ENCODE measurements around the gene HDAC8.
"Not testable (repeated sequence)": the region's sequence is repeated elsewhere in the genome, so short reads cannot be mapped to it uniquely, and the experiment has no call there.

The HDAC8 gene

DNA sequence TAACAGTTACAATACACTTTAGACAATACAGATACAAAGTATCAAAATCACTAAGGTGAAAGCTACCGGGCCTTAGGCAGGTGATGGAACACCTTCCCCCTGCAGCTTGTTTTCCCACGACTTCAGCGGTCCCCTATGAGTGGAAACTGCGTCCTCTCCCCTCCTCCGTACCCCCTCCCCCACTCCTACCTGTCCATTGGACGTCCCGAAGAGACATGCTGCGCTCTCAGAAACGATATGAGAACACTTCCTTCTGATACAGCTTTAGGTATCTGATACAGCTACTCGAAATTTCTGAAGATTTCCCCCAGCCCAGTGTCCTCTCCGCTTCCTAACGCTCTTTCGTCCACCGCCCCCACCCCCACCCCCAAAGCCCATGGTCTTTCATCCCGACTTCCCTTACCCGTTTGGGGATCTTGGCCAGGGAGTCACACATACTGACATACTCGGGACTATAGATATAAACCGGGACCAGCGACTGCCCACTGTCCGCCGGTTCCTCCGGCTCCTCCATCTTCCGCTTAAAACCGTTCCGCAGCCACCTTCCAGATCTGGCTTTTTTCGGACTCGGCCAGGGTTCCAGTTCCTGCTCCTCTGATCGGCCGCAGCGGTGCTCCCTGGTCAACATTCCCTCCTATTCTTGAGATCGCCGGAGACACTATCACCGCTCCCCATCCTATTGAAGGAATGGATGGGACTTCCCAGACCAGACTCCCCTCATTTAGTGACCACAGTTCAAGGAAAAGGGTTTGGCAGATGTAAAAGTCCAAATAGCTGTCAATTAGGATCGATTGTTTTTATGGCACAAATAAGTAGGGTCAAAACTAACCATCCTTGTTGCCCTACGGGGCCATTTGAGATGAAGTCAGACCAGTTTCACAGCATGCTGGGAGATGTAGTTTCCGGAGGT, at the start of gene HDAC8:
Gene HDAC8 (minus strand): TSS at position 596 of the 910 bp plus-strand sequence. CDS start 82 bp downstream, at position 514.
- peak; percentile 95 to 97 for ATAC-seq (replicated peaks)
- H3K4me1 Mint-ChIP-seq, result peaks cover 0 to 2% of the 10 kb centered on the region in 2 donors
- peaks cover 0 to 1% of the 10 kb centered on the region in 2 donors for H3K36me3 Mint-ChIP-seq
- DNase-seq, result peak; percentile 50
- H3K27me3 Mint-ChIP-seq, result peaks cover 9 to 13% of the 10 kb centered on the region in 2 donors
- H3K9me3 Mint-ChIP-seq, result no peaks in the 10 kb centered on the region
- peak within 1 kb of the TSS; percentile 86 to 87 for H3K4me3 Mint-ChIP-seq
- peak within 1 kb of the TSS; percentile 89 for H3K27ac Mint-ChIP-seq

DNA sequence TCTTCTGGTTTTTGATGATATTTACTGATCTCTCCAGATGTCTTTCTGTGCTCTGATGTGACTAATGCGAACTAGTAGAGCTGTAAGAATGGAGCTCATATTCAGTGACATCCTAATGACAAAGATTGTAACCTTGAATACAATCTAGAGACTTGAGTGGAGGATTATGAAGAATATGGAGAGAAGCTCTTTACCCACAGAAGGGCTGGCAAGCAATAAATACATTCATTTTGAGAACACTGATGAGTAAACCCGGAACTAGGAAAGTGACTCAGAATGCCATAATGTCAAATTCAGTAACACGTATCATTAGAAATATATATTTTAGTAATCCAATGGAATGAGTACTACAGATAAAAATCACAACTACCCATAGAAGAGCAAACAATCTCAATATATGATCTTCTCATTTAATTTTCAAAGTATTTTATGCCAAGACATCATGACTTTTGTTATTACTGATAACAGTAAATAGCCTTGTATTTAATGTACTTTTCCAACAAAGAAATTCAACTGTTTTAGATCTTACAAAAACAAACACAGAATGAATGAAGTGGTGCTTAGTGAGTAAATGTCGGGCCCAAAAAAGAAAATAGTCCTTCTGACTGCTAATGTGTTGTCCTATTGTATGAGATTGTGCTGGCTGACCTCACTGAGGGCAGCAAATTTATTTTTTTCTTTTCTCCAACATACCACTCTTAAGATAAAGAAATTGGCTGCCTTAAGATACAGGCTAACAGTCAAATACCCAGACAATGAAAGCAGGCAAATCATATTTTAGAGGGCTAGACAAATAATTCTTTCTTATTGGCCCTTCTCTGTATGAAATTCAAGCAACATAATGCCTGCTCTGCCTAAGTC, 49.2 kb upstream of the HDAC8 start:
- Mint-ChIP-seq H3K9me3 (peaks cover 0 to 4% of the 10 kb centered on the region in 2 donors), H3K36me3 (no peaks in the 10 kb centered on the region), H3K27me3 (no peaks in the 10 kb centered on the region), H3K27ac (no peak overlapping the region), H3K4me1 (peaks cover 0 to 7% of the 10 kb centered on the region in 2 donors), H3K4me3 (no peak overlapping the region)
- ATAC-seq (replicated peaks) (peak; percentile 86 to 90), DNase-seq (no peak)

DNA sequence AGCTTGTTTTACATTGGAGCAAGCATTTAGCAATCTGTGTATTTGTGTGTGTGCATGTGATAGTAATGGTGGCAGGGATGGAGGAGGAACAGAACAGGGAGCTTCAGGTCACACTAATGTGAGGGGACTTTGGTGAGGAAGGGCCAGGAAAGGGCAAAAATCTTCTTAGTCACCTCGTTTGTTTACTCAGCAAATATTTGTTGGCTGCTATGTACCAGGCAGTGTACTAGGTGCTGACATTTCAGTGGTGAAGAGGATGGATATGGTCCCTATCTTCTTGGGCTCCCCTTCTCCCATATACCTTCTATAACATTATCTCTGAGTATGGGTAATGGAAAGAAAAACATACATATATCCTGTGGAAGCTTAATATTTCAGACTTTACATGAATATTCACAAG, 48.5 kb upstream of the HDAC8 start:
- Mint-ChIP-seq H3K4me1 (peaks cover 0 to 7% of the 10 kb centered on the region in 2 donors), H3K36me3 (no peaks in the 10 kb centered on the region), H3K27me3 (no peaks in the 10 kb centered on the region), H3K4me3 (no peak overlapping the region), H3K27ac (no peak overlapping the region), H3K9me3 (peaks cover 0 to 4% of the 10 kb centered on the region in 2 donors)
- ATAC-seq (replicated peaks), result peak; percentile 1 to 7
- no peak for DNase-seq

DNA sequence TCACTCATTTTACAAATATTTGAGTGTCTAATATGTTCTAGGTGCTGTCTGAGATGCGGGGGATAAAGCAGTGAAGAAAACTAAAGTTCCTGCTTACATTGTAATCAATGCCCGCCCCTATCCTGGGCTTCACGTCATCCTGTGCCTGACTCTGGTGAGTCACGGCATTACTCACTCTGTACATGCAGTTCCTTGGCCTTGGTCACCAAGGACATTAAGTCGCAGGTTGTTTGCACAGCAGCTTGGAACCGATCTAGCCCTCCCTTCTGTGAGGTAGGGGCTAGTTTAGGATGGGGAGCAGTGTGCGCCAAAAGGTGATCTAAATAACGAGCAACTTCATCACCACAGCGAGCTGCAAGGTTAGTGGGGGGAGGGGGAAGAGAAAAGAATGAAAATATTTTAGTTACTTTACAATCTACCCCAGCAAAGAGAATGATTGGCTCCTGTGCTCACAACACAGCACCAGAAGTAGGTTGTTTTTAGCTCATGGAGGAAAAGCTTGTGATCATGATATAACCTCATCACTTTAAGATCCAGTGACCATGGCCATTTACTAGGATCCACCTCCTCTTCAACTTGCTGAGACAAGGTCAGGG, 48.0 kb upstream of the HDAC8 start:
- H3K9me3 Mint-ChIP-seq, result peaks cover 0 to 4% of the 10 kb centered on the region in 2 donors
- H3K27me3 Mint-ChIP-seq, result no peaks in the 10 kb centered on the region
- H3K4me3 Mint-ChIP-seq, result no peak overlapping the region
- H3K36me3 Mint-ChIP-seq, result no peaks in the 10 kb centered on the region
- H3K27ac Mint-ChIP-seq, result no peak overlapping the region
- ATAC-seq (replicated peaks) (no peak), DNase-seq (no peak)
- peaks cover 0 to 7% of the 10 kb centered on the region in 2 donors for H3K4me1 Mint-ChIP-seq

DNA sequence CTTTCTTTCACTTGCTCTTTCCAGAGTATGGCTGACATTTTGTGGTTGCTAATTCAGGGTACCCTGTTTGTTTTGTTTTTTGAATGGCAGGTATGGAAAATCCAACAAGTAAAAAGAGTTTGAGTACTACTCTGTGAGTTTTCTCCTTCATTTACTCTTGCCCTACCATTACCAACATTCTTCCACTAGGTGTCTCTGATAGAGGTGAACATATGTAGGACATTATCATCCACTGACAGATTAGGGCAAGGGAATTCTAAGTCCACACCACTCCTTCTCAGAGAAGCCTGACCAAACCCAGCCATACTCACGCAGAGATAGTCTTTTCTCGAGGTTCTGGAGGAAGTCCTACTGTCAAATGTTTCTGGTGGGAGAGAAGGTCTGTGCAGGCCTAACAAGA, 36.7 kb upstream of the HDAC8 start:
- no peak for ATAC-seq (replicated peaks)
- no peak overlapping the region for H3K4me3 Mint-ChIP-seq

DNA sequence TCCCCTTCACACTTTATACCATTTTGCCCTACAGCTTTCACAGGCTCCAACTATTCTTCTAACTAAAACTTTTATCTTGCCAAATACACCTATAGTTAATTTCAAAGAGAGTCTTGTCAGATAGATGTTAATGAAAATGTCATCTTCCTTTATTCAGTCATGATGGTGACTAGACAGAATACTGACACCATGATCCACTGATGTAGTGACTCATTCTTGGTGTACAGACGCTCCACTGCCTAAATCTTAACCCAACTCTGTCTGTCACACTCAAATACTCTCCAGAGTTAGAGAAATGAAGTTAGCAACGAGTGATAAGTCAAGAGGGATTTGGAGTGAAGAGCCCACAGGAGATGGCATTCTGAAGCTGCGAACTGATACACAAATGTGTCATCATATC, 32.1 kb upstream of the HDAC8 start:
- ATAC-seq (replicated peaks) (no peak), DNase-seq (no peak)
- Mint-ChIP-seq H3K9me3 (no peaks in the 10 kb centered on the region), H3K4me3 (no peak overlapping the region), H3K27ac (no peak overlapping the region), H3K36me3 (no peaks in the 10 kb centered on the region), H3K27me3 (peaks cover 0 to 3% of the 10 kb centered on the region in 2 donors), H3K4me1 (no peaks in the 10 kb centered on the region)

More for the DNA sequence above, 36.7 kb upstream of the HDAC8 start:
- H3K27ac Mint-ChIP-seq, result no peak overlapping the region
- peaks cover 0 to 13% of the 10 kb centered on the region in 2 donors for H3K27me3 Mint-ChIP-seq
- no peak for DNase-seq
- no peaks in the 10 kb centered on the region for H3K36me3 Mint-ChIP-seq
- no peaks in the 10 kb centered on the region for H3K4me1 Mint-ChIP-seq
- no peaks in the 10 kb centered on the region for H3K9me3 Mint-ChIP-seq

DNA sequence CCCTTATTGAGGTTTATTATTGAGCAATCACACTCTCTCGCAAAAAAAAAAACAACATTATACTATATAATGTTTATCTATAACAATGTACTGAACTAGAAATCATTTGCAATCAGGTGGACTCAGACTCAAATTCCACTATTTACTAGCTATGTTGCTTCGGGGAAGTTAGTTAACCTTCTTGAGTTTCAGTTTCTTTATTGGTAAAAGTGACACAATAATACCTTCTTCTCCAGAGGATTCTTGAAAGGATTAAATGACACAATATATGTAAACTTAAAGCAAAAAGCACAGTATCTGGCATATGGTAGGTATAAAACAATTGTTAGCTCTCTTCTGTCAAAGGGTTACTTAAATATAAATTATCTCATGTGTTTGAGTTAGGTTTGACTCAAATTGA, 31.5 kb upstream of the HDAC8 start:
- H3K4me1 Mint-ChIP-seq, result no peaks in the 10 kb centered on the region
- H3K27ac Mint-ChIP-seq, result no peak overlapping the region
- peaks cover 0 to under 1% of the 10 kb centered on the region in 2 donors for H3K27me3 Mint-ChIP-seq
- DNase-seq, result no peak
- no peak for ATAC-seq (replicated peaks)
- no peaks in the 10 kb centered on the region for H3K36me3 Mint-ChIP-seq
- no peak overlapping the region for H3K4me3 Mint-ChIP-seq
- no peaks in the 10 kb centered on the region for H3K9me3 Mint-ChIP-seq

DNA sequence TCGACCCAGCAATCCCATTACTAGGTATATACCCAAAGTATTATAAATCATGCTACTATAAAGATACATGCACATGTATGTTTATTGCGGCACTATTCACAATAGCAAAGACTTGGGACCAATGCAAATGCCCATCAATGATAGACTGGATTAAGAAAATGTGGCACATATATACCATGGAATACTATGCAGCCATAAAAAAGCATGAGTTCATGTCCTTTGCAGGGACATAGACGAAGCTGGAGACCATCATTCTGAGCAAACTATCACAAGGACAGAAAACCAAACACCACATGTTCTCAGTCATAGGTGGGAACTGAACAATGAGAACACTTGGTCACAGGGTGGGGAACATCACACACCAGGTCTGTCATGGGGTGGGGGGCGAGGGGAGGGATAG, 18.4 kb upstream of the HDAC8 start:
- not testable (repeated sequence) for H3K27ac Mint-ChIP-seq; DNase-seq; H3K4me1 Mint-ChIP-seq; H3K4me3 Mint-ChIP-seq; H3K36me3 Mint-ChIP-seq; H3K9me3 Mint-ChIP-seq; ATAC-seq (replicated peaks); H3K27me3 Mint-ChIP-seq

DNA sequence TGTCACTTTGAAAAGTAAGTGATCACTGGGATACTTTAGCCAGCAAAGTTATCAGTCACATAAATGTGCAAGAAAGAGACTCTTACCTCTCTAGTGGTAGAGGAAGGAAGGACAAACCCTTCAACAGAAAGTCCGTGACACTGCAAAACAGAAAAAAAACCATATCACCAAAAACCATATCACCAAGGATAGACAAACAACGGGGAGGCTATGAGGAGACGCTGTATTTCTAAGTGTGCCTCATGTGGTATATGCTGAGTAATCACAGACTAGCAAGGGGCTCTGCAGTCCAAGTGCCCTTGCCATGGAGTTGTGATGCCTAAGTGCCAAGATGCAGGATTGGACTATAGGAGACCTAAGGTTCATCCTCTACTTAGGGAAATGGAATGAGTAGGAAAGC, 11.5 kb upstream of the HDAC8 start:
- no peak overlapping the region for H3K4me3 Mint-ChIP-seq
- no peaks in the 10 kb centered on the region for H3K9me3 Mint-ChIP-seq
- no peaks in the 10 kb centered on the region for H3K4me1 Mint-ChIP-seq
- H3K27me3 Mint-ChIP-seq, result peaks cover 0 to 5% of the 10 kb centered on the region in 2 donors
- no peak for DNase-seq
- no peaks in the 10 kb centered on the region for H3K36me3 Mint-ChIP-seq
- H3K27ac Mint-ChIP-seq, result no peak overlapping the region
- no peak for ATAC-seq (replicated peaks)

DNA sequence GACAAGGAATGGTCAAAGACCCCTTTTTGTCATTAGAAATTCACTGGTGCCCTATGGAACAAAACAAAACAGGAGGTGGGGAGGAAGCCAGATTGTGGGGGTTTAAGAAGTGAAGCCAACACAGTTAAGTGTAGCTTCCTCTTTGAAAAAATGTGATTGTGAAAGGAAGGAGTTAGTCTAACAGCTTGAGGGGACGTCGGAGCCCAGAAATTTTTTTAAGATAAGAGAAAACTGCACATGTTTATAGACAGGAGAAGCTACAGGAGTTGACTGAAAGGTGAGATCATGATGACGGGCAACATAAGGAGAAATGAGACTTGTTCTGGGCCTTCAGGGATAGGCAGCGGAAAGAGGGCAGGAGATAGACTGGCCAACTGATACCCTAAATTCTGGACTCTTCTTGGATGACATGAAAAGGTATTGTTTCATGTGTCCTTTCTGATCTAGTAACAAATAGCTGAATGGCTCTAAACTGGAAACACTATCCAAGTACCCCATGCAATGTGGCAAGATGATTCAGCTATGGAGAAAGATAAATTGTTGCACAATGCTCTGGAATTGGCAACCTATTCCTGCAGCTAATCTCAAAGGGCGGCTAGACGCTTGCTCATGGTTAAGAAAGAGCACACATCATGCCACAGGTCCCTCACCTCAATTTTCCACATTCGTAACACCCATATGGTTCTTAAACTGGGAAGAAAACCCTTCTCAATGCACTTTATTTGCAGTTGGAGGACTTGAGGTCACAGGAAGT, 3.7 kb upstream of the HDAC8 start:
- no peaks in the 10 kb centered on the region for H3K9me3 Mint-ChIP-seq
- H3K27me3 Mint-ChIP-seq, result peaks cover 9 to 13% of the 10 kb centered on the region in 2 donors
- peaks cover 0 to 2% of the 10 kb centered on the region in 2 donors for H3K4me1 Mint-ChIP-seq
- no peak for DNase-seq
- no peak for ATAC-seq (replicated peaks)
- peaks cover 0 to under 1% of the 10 kb centered on the region in 2 donors for H3K36me3 Mint-ChIP-seq
- H3K4me3 Mint-ChIP-seq, result no peak overlapping the region
- H3K27ac Mint-ChIP-seq, result no peak overlapping the region

DNA sequence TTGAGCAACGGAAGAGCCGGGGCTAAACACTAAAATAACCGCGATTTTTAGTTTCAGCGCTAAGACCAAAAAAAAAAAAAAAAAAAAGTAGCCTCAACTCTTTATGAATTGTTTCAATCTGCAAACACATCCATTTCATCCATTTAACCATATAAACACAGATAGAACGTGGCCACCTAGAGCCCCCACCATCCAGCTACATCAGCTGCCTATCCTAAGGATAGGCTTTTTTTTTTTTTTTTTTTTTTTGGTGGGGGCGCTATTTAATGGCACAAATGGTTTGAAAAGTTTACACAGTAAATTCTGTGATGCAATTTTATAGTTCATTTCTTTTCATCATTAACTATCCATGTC, 492 bp upstream of the HDAC8 start:
- DNase-seq, result no peak
- ATAC-seq (replicated peaks), result peak; percentile 19 to 28
- peaks cover 0 to 2% of the 10 kb centered on the region in 2 donors for H3K4me1 Mint-ChIP-seq
- no peaks in the 10 kb centered on the region for H3K9me3 Mint-ChIP-seq
- H3K27ac Mint-ChIP-seq, result no peak overlapping the region
- H3K4me3 Mint-ChIP-seq, result peak overlapping the region; percentile 86 to 87
- H3K27me3 Mint-ChIP-seq, result peaks cover 9 to 13% of the 10 kb centered on the region in 2 donors
- H3K36me3 Mint-ChIP-seq, result peaks cover 0 to 1% of the 10 kb centered on the region in 2 donors

DNA sequence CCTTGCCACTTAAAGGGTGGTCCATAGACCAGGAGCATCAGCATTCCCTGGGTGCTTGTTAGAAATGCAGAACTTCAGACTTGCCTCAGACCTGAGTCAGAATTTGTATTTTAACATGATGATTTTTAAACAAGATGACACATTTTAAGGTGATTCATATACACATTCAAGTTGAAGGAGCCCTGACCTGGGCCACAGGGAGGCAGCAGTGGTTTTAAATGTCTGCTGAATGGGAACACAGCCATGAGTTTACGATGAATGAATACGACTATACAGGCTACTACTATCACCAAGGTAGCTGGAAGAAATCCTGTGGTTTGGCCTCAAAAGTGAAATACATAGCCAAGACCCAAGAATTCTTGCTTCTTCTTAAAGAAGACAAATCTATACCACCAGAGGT, 2.9 kb downstream of the HDAC8 start:
- H3K9me3 Mint-ChIP-seq, result no peaks in the 10 kb centered on the region
- H3K27ac Mint-ChIP-seq, result no peak overlapping the region
- DNase-seq, result no peak
- peaks cover 7 to 8% of the 10 kb centered on the region in 2 donors for H3K36me3 Mint-ChIP-seq
- H3K4me1 Mint-ChIP-seq, result peaks cover 0 to 2% of the 10 kb centered on the region in 2 donors
- peaks cover 0 to 2% of the 10 kb centered on the region in 2 donors for H3K27me3 Mint-ChIP-seq
- no peak overlapping the region for H3K4me3 Mint-ChIP-seq
- ATAC-seq (replicated peaks), result no peak

DNA sequence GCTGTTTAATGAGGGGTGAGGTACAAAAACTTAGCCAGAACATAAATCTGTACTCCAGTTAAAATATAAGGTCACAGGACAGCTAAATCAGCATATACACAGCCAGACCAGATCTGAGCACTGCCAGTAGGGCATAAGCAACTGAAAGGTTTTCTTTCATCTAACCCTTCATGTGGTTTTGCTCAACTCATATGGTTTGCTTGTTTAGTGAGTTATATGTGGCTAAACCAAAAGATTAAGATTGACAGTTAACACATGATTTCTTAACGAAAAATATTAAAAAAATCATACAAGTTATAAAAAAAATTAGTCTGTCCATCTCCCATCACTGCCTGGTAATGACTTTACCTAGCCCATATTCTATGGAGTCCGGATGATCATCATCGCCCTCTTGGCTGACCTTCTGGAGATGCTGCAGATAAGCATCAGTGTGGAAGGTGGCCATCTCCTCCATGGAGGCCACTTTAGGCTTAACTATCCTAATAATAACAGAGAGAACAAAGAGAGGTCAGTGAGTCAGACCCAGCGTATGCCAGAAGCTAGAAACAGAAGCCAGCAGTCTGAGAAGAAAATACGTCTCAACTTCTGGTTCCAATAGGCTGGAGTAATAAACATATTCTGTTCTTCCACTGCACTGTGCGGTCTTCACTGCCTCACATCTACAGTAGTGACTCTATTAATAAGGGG, 4.1 kb downstream of the HDAC8 start:
- DNase-seq (no peak), ATAC-seq (replicated peaks) (no peak)
- Mint-ChIP-seq H3K36me3 (peaks cover 7 to 8% of the 10 kb centered on the region in 2 donors), H3K9me3 (no peaks in the 10 kb centered on the region), H3K4me3 (no peak overlapping the region), H3K27ac (no peak overlapping the region), H3K4me1 (peaks cover 0 to 2% of the 10 kb centered on the region in 2 donors), H3K27me3 (no peaks in the 10 kb centered on the region)

All from stimulated activated naive B cell treated with anti-CD40 and anti-IgM and Interleukin-4, amounts not matched to agents 10 μg/mL and 1 μg/mL and 100 μg/mL, for 72 hours (primary cell).